Endodermal cell (in vitro differentiated cells): Measurements from ENCODE around the gene ANKRD24. TPM values are rescaled to one million over a fixed set of nuclear protein-coding genes. Genes with fewer than 3 reads are reported as not detected.

Experiments used
- DNase-seq: peaks from one replicate; pipeline ENCODE4 v3.0.0-alpha.2; 2017
- H3K27ac ChIP-seq: 2 replicates; pipeline ENCODE4 v1.5.1; 2013; ENCODE audit warnings: mild to moderate bottlenecking, low read depth, low read length, moderate library complexity
- H3K27me3 ChIP-seq: 2 replicates; pipeline ENCODE4 v1.6.1; 2013; ENCODE audit warnings: mild to moderate bottlenecking, low read length, moderate library complexity; ENCODE audit not compliant: insufficient read depth, control insufficient read depth, poor library complexity, severe bottlenecking
- H3K36me3 ChIP-seq: 2 replicates; pipeline ENCODE4 v1.7.0; 2013; ENCODE audit warnings: mild to moderate bottlenecking, low read length, moderate library complexity; ENCODE audit not compliant: control insufficient read depth, insufficient read depth
- H3K4me1 ChIP-seq: one replicate; pipeline ENCODE4 v1.7.0; 2013; ENCODE audit warnings: low read length; ENCODE audit not compliant: control insufficient read depth, insufficient read depth
- H3K4me3 ChIP-seq: 2 replicates; pipeline ENCODE4 v1.5.1; 2013; ENCODE audit warnings: mild to moderate bottlenecking, low read length, moderate library complexity
- H3K9ac ChIP-seq: 2 replicates; pipeline ENCODE4 v1.6.1; 2013; ENCODE audit warnings: mild to moderate bottlenecking, low read length, moderate library complexity; ENCODE audit not compliant: poor library complexity, severe bottlenecking; ENCODE audit errors: extremely low read depth
- H3K9me3 ChIP-seq: 2 replicates; pipeline ENCODE4 v1.6.1; 2013; ENCODE audit warnings: mild to moderate bottlenecking, low read length, moderate library complexity; ENCODE audit not compliant: control insufficient read depth
- H3K27ac Mint-ChIP-seq: 2 replicates; pipeline ENCODE4 v1.8.0; 2020; ENCODE audit warnings: mixed read lengths
- H3K27me3 Mint-ChIP-seq: 2 replicates; pipeline ENCODE4 v1.8.0; 2021; ENCODE audit warnings: mild to moderate bottlenecking, mixed read lengths; ENCODE audit not compliant: insufficient read depth
- H3K36me3 Mint-ChIP-seq: 2 replicates; pipeline ENCODE4 v1.8.0; 2020; ENCODE audit warnings: low read depth, mixed read lengths
- H3K4me1 Mint-ChIP-seq: 2 replicates; pipeline ENCODE4 v1.8.0; 2020; ENCODE audit warnings: mixed read lengths
- H3K4me3 Mint-ChIP-seq: 2 replicates; pipeline ENCODE4 v1.8.0; 2020; ENCODE audit warnings: mild to moderate bottlenecking, moderate library complexity, mixed read lengths
- H3K9me3 Mint-ChIP-seq: 2 replicates; pipeline ENCODE4 v1.8.0; 2020; ENCODE audit warnings: mild to moderate bottlenecking, mixed read lengths
- CTCF ChIP-seq: fragments of 200-600 bp; sonication (generic); conservative IDR thresholded peaks from 2 replicates; pipeline ENCODE4 v1.5.0; 2021; ENCODE audit warnings: antibody characterized with exemption, mild to moderate bottlenecking
- WGBS, 2 experiments: methylation state at CpG; one replicate each; pipeline versions ENCODE4 v1.1.5 to v1.1.7; 2013; ENCODE audit warnings: missing lambda C conversion rate in 2 of 2, mixed read lengths in 1 of 2; ENCODE audit not compliant: insufficient coverage in 1 of 2, insufficient read length in 1 of 2; 5-methylcytosine and 5-hydroxymethylcytosine counted together
- total RNA-seq, 2 donors: library from RNA; stranded (reverse); fragmentation: NEBNext Ultra II Directional in 1 of 2; extraction: Animal tissue kit (Norgen Biotek cat#: 25700) in 1 of 2; gene quantifications; 2 replicates in 1 of 2; 3 replicates in 1 of 2; pipeline ENCODE4 v1.2.1, GENCODE V29; 2021

Gene ANKRD24
- total RNA-seq, 2 donors from 2014 or later = 0.77 to 2.0 TPM

- Histone ChIP-seq H3K27me3 (no peaks in the 10 kb centered on the region), H3K4me3 (peak within 1 kb of the TSS; percentile 95), H3K9ac (peak within 1 kb of the TSS; percentile 90), H3K4me1 (no peaks in the 10 kb centered on the region), H3K36me3 (peaks cover 27% of the 10 kb centered on the region), H3K9me3 (no peaks in the 10 kb centered on the region), H3K27ac (peak within 1 kb of the TSS; percentile 81)
- Mint-ChIP-seq H3K4me1 (no peaks in the 10 kb centered on the region), H3K4me3 (peak within 1 kb of the TSS; percentile 84), H3K36me3 (peaks cover 34% of the 10 kb centered on the region), H3K27ac (peak within 1 kb of the TSS; percentile 99), H3K9me3 (peaks cover 6% of the 10 kb centered on the region), H3K27me3 (peaks cover 4% of the 10 kb centered on the region)
- DNase-seq = peak; percentile 99
- WGBS, 2 experiments = 0 to 1% methylated on average over 28 to 41 of the region's 45 CpGs
- peak; percentile 75 for TF ChIP-seq CTCF
Observed at GRCh38 chr19:4246767-4247593, 64.5 kb downstream of the ANKRD24 start, which contains the start of gene YJU2. Gene YJU2 (plus strand): TSS chr19:4247080. CDS start chr19:4247147, 67 bp downstream.

GRCh38 chr19:4256563-4256962 is 74.1 kb downstream of the ANKRD24 start:
- Histone ChIP-seq H3K4me1 (no peaks in the 10 kb centered on the region), H3K4me3 (no peak overlapping the region), H3K36me3 (peaks cover 38% of the 10 kb centered on the region), H3K27ac (no peak overlapping the region), H3K9ac (no peak overlapping the region), H3K9me3 (peaks cover 9% of the 10 kb centered on the region), H3K27me3 (no peaks in the 10 kb centered on the region)
- peak; percentile 48 for TF ChIP-seq CTCF
- peaks cover 69% of the 10 kb centered on the region for H3K36me3 Mint-ChIP-seq
- no peaks in the 10 kb centered on the region for H3K27me3 Mint-ChIP-seq
- no peaks in the 10 kb centered on the region for H3K4me1 Mint-ChIP-seq
- no peak overlapping the region for H3K4me3 Mint-ChIP-seq
- peak; percentile 63 for DNase-seq
- H3K27ac Mint-ChIP-seq = no peak overlapping the region
- H3K9me3 Mint-ChIP-seq = peaks cover 27% of the 10 kb centered on the region
- WGBS, 2 experiments = 96 to 100% methylated on average over 2 to 4 of the region's 4 CpGs

- no peak overlapping the region for H3K4me3 ChIP-seq
- no peak overlapping the region for H3K9ac ChIP-seq
- H3K36me3 ChIP-seq = peaks cover 33% of the 10 kb centered on the region
- H3K4me3 Mint-ChIP-seq = no peak overlapping the region
- 94 to 100% methylated on average over 2 to 5 of the region's 6 CpGs for WGBS, 2 experiments
- H3K27ac ChIP-seq = no peak overlapping the region
- peaks cover 69% of the 10 kb centered on the region for H3K36me3 Mint-ChIP-seq
- no peak for TF ChIP-seq CTCF
- peaks cover 26% of the 10 kb centered on the region for H3K9me3 Mint-ChIP-seq
- no peaks in the 10 kb centered on the region for H3K4me1 Mint-ChIP-seq
- no peaks in the 10 kb centered on the region for H3K27me3 Mint-ChIP-seq
- peaks cover 9% of the 10 kb centered on the region for H3K9me3 ChIP-seq
- H3K27ac Mint-ChIP-seq = no peak overlapping the region
- DNase-seq = no peak
- H3K4me1 ChIP-seq = no peaks in the 10 kb centered on the region
- no peaks in the 10 kb centered on the region for H3K27me3 ChIP-seq
Observed at GRCh38 chr19:4257025-4257424, 74.5 kb downstream of the ANKRD24 start.
